ENCODE data around the gene C6orf132. TPM values are rescaled to one million over a fixed set of nuclear protein-coding genes. Genes with fewer than 3 reads are reported as not detected.

Gene C6orf132
- total and polyA plus RNA-seq, 2 of the 4 experiments (the other 2 are of a cell fraction) = 0.72 to 1.7 TPM

DNA sequence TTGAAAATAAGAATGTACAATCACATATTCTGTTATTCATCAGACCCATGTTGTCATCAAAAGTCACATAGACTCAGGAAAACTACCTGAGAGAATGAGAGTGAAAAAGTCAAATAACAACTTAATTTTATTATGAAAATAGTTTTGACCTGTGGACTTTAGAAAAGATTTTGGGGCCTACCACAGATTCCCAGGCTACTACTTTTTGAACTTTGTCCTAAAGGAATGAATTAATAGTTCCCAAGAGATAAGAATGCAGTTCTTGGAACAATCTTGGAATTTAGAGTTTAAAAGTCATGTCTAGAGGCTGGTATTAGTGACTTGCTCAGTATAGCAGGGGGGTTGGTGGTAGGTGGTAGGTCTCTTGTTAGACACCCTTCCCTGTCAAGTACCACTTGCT lies 88.8 kb downstream of the C6orf132 start:
- H3K36me3 ChIP-seq (ENCODE audit: control insufficient read depth, insufficient read depth, low read length) = peaks cover 23% of the 10 kb centered on the region
- intact Hi-C loops (cut with micrococcal nuclease) (no loop called here), dilution Hi-C loops (cut with HindIII; ENCODE audit: low sequenced_read_pairs, unreplicated experiment) (no loop called here), in situ Hi-C loops (cut with MboI; ENCODE audit: low sequenced_read_pairs) (no loop called here)
- H2AK5ac ChIP-seq (ENCODE audit: low read depth, low read length) = no peak overlapping the region
- CTCF ChIA-PET = no interaction called here
- H3K27me3 ChIP-seq (ENCODE audit: control insufficient read depth, insufficient read depth, low read length) = no peaks in the 10 kb centered on the region
- H3K9me3 ChIP-seq (ENCODE audit: control insufficient read depth, insufficient read depth, low read length) = no peaks in the 10 kb centered on the region
- H4K20me1 ChIP-seq (ENCODE audit: insufficient read depth, low read length) = no peaks in the 10 kb centered on the region
- no peak overlapping the region for H4K91ac ChIP-seq (ENCODE audit: insufficient read depth, low read depth, low read length)
- no peak overlapping the region for H4K5ac ChIP-seq (ENCODE audit: low read depth, low read length)
- no peak overlapping the region for H3K4ac ChIP-seq (ENCODE audit: low read depth, low read length)
- H3K27ac ChIP-seq (ENCODE audit: insufficient read depth, low read length) = no peak overlapping the region
- no peak overlapping the region for H2AK9ac ChIP-seq (replicated peaks; ENCODE audit: low read depth, low read length, poor library complexity)
- H2BK120ac ChIP-seq (ENCODE audit: low read depth, low read length) = no peak overlapping the region
- no peak overlapping the region for H3K14ac ChIP-seq (replicated peaks; ENCODE audit: low read depth, low read length)
- no peak overlapping the region for H3K4me2 ChIP-seq (ENCODE audit: low read depth, low read length)
- peaks cover 12% of the 10 kb centered on the region in 2 experiments for H3K79me1 ChIP-seq (ENCODE audit: low read depth in 1 of 2, low read length in 2 of 2)
- ATAC-seq (ENCODE audit: low read depth) (no peak), DNase-seq (no peak)
- H3K18ac ChIP-seq (ENCODE audit: low read depth, low read length) = no peak overlapping the region
- H3K56ac ChIP-seq (ENCODE audit: extremely low read depth, insufficient read depth, low read length) = no peak overlapping the region
- no TSS peak for BruUV-seq (replicated peaks)
- TF ChIP-seq, protein P1, sequence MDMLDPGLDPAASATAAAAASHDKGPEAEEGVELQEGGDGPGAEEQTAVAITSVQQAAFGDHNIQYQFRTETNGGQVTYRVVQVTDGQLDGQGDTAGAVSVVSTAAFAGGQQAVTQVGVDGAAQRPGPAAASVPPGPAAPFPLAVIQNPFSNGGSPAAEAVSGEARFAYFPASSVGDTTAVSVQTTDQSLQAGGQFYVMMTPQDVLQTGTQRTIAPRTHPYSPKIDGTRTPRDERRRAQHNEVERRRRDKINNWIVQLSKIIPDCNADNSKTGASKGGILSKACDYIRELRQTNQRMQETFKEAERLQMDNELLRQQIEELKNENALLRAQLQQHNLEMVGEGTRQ (IDR thresholded peaks at IDR 0.05; ENCODE audit: low read depth, low read length) = no peak
- TF ChIP-seq RAD21 (IDR thresholded peaks at IDR 0.05; ENCODE audit: low read length) (no peak), CHD1 (IDR thresholded peaks at IDR 0.05; ENCODE audit: low read depth, low read length) (no peak), RFX5 (IDR thresholded peaks at IDR 0.05; ENCODE audit: low read depth, low read length) (no peak), MAFK (IDR thresholded peaks at IDR 0.05; ENCODE audit: low read depth, low read length) (no peak), RCOR1 (IDR thresholded peaks at IDR 0.05; ENCODE audit: insufficient replicate concordance, low read length) (no peak), NFE2L2 (IDR thresholded peaks at IDR 0.05; ENCODE audit: low read depth, low read length) (no peak), MXI1 (IDR thresholded peaks at IDR 0.05; ENCODE audit: borderline replicate concordance, low read depth, low read length) (no peak), MAZ (IDR thresholded peaks at IDR 0.05; ENCODE audit: borderline replicate concordance, low read depth, low read length) (no peak), CEBPB (IDR thresholded peaks at IDR 0.05; ENCODE audit: low read depth, low read length) (no peak)
- TF ChIP-seq, protein P2, sequence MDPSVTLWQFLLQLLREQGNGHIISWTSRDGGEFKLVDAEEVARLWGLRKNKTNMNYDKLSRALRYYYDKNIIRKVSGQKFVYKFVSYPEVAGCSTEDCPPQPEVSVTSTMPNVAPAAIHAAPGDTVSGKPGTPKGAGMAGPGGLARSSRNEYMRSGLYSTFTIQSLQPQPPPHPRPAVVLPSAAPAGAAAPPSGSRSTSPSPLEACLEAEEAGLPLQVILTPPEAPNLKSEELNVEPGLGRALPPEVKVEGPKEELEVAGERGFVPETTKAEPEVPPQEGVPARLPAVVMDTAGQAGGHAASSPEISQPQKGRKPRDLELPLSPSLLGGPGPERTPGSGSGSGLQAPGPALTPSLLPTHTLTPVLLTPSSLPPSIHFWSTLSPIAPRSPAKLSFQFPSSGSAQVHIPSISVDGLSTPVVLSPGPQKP (IDR thresholded peaks at IDR 0.05; ENCODE audit: borderline replicate concordance, low read depth, low read length) = no peak
- TF ChIP-seq, protein P3, sequence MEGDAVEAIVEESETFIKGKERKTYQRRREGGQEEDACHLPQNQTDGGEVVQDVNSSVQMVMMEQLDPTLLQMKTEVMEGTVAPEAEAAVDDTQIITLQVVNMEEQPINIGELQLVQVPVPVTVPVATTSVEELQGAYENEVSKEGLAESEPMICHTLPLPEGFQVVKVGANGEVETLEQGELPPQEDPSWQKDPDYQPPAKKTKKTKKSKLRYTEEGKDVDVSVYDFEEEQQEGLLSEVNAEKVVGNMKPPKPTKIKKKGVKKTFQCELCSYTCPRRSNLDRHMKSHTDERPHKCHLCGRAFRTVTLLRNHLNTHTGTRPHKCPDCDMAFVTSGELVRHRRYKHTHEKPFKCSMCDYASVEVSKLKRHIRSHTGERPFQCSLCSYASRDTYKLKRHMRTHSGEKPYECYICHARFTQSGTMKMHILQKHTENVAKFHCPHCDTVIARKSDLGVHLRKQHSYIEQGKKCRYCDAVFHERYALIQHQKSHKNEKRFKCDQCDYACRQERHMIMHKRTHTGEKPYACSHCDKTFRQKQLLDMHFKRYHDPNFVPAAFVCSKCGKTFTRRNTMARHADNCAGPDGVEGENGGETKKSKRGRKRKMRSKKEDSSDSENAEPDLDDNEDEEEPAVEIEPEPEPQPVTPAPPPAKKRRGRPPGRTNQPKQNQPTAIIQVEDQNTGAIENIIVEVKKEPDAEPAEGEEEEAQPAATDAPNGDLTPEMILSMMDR (conservative IDR thresholded peaks at IDR 0.05; ENCODE audit: low read depth, low read length) = no peak
- no peak overlapping the region for H3K23ac ChIP-seq (ENCODE audit: low read depth, low read length)
- H3K9me1 ChIP-seq (ENCODE audit: insufficient read depth, low read length) = peaks cover 4% of the 10 kb centered on the region; the same call in 1 of the 2 replicates
- POLR2A ChIA-PET (ENCODE audit: unreplicated experiment) = no interaction called here
- H2AFZ ChIP-seq (replicated peaks; ENCODE audit: low read length, poor library complexity) = no peak overlapping the region
- no peak overlapping the region for H2BK20ac ChIP-seq (ENCODE audit: low read depth, low read length)
- H3K4me3 ChIP-seq (ENCODE audit: insufficient read depth, low read depth, low read length) = no peak overlapping the region
- no peak overlapping the region for H4K8ac ChIP-seq (ENCODE audit: low read depth in 2 of 2, low read length in 2 of 2)
- no peak overlapping the region for H2BK15ac ChIP-seq (ENCODE audit: low read depth, low read length)
- H3K9ac ChIP-seq (ENCODE audit: low read depth, low read length) = no peak overlapping the region
- H2BK5ac ChIP-seq (ENCODE audit: low read depth, low read length, poor library complexity, severe bottlenecking) = no peak overlapping the region
- H3K4me1 ChIP-seq (ENCODE audit: control insufficient read depth, insufficient read depth, low read length) = 0 out of 2 replicates have a peak, but pooled peaks cover 2% of the 10 kb centered on the region

All from IMR-90 (cell line).